Measurements from ENCODE around the gene AGK. TPM values are rescaled to one million over a fixed set of nuclear protein-coding genes. Genes with fewer than 3 reads are reported as not detected.

The AGK gene
- total RNA-seq, 4 donors from 2014 or later: 15.3 to 42.7 (median 19.4) TPM

- no peaks in the 10 kb centered on the region for H3K4me1 ChIP-seq
- no peaks in the 10 kb centered on the region for H3K9me3 ChIP-seq
- no peak overlapping the region for H3K4me3 ChIP-seq
- TF ChIP-seq CTCF (IDR thresholded peaks at IDR 0.05) (no peak), POLR2A (IDR thresholded peaks at IDR 0.05) (no peak), EP300 (IDR thresholded peaks at IDR 0.05) (no peak), POLR2AphosphoS5 (IDR thresholded peaks at IDR 0.05) (no peak)
- peaks cover 24% of the 10 kb centered on the region for H3K36me3 ChIP-seq
- no peak for DNase-seq (ENCODE audit: low spot score in 2 of 2)
- H3K27me3 ChIP-seq: no peaks in the 10 kb centered on the region
- no peak overlapping the region for H3K27ac ChIP-seq
These were observed 61.7 kb downstream of the AGK start for GRCh38 chr7:141612861-141613260.

GRCh38 chr7:141617280-141617679 is 66.1 kb downstream of the AGK start:
- TF ChIP-seq POLR2A (IDR thresholded peaks at IDR 0.05) (no peak), POLR2AphosphoS5 (IDR thresholded peaks at IDR 0.05) (no peak), EP300 (IDR thresholded peaks at IDR 0.05) (no peak), CTCF (IDR thresholded peaks at IDR 0.05) (no peak)
- H3K4me1 ChIP-seq: no peaks in the 10 kb centered on the region
- H3K9me3 ChIP-seq: no peaks in the 10 kb centered on the region
- H3K27ac ChIP-seq: no peak overlapping the region
- no peak for DNase-seq (ENCODE audit: low spot score in 2 of 2)
- H3K27me3 ChIP-seq: no peaks in the 10 kb centered on the region
- H3K36me3 ChIP-seq: peaks cover 25% of the 10 kb centered on the region
- no peak overlapping the region for H3K4me3 ChIP-seq

- TF ChIP-seq CTCF (IDR thresholded peaks at IDR 0.05) (no peak), POLR2A (IDR thresholded peaks at IDR 0.05) (no peak), EP300 (IDR thresholded peaks at IDR 0.05) (no peak), POLR2AphosphoS5 (IDR thresholded peaks at IDR 0.05) (no peak)
- Histone ChIP-seq H3K27me3 (no peaks in the 10 kb centered on the region), H3K27ac (no peak overlapping the region), H3K36me3 (peaks cover 38% of the 10 kb centered on the region), H3K4me3 (no peak overlapping the region), H3K4me1 (no peaks in the 10 kb centered on the region), H3K9me3 (no peaks in the 10 kb centered on the region)
- 91% methylated on average over 4 of the region's 4 CpGs for WGBS
- DNase-seq (ENCODE audit: low spot score in 2 of 2): no peak
These were observed 68.5 kb downstream of the AGK start for GRCh38 chr7:141619745-141620144.

- no peaks in the 10 kb centered on the region for H3K9me3 ChIP-seq
- H3K4me3 ChIP-seq: no peak overlapping the region
- H3K27me3 ChIP-seq: no peaks in the 10 kb centered on the region
- H3K36me3 ChIP-seq: peaks cover 37% of the 10 kb centered on the region
- TF ChIP-seq POLR2AphosphoS5 (IDR thresholded peaks at IDR 0.05): no peak
- no peak for TF ChIP-seq CTCF (IDR thresholded peaks at IDR 0.05)
- no peak for TF ChIP-seq POLR2A (IDR thresholded peaks at IDR 0.05)
- TF ChIP-seq EP300 (IDR thresholded peaks at IDR 0.05): no peak
- no peak for DNase-seq (ENCODE audit: low spot score in 2 of 2)
- no peaks in the 10 kb centered on the region for H3K4me1 ChIP-seq
- WGBS: 97% methylated on average over 1 of the region's 1 CpG
- H3K27ac ChIP-seq: no peak overlapping the region
These were observed 73.6 kb downstream of the AGK start for GRCh38 chr7:141624763-141625162.

GRCh38 chr7:141630621-141631020 is 79.4 kb downstream of the AGK start:
- H3K4me3 ChIP-seq: no peak overlapping the region
- H3K4me1 ChIP-seq: no peaks in the 10 kb centered on the region
- no peak overlapping the region for H3K27ac ChIP-seq
- no peak for TF ChIP-seq POLR2AphosphoS5 (IDR thresholded peaks at IDR 0.05)
- TF ChIP-seq CTCF (IDR thresholded peaks at IDR 0.05): no peak
- no peak for TF ChIP-seq EP300 (IDR thresholded peaks at IDR 0.05)
- no peak for TF ChIP-seq POLR2A (IDR thresholded peaks at IDR 0.05)
- no peaks in the 10 kb centered on the region for H3K27me3 ChIP-seq
- peaks cover 11% of the 10 kb centered on the region for H3K36me3 ChIP-seq
- H3K9me3 ChIP-seq: no peaks in the 10 kb centered on the region
- DNase-seq (ENCODE audit: low spot score in 2 of 2): no peak
- 90% methylated on average over 4 of the region's 4 CpGs for WGBS
